ENCODE data around the gene DENND1B. TPM values are rescaled to one million over a fixed set of nuclear protein-coding genes. Genes with fewer than 3 reads are reported as not detected.

Gene DENND1B
- polyA plus RNA-seq, 1 of the 3 experiments (the other 2 are of a cell fraction): 1.4 TPM

DNA sequence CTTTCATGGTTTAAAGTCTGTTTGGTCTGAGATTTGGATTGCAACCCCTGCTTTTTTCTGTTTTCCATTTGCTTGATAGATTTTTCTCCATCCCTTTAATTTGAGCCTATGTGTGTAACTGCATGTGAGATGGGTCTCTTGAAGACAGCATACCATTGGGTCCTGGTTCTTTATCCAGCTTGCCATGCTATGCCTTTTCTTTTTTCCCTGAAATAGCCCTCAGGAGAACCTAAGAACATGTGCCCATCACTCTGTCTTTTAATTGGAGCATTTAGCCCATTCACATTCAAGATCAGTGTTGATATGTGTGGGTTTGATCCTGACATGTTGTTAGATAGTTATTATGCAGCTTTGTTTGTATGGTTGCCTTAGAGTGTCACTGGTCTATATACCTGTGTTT, 21.7 kb upstream of the DENND1B start:
- H3K4me1 ChIP-seq (ENCODE audit: control insufficient read depth in 1 of 2, insufficient read depth in 2 of 2, low read depth in 1 of 2, low read length in 1 of 2): no peaks in the 10 kb centered on the region
- H3K9me3 ChIP-seq: no peaks in the 10 kb centered on the region
- H3K27me3 ChIP-seq (ENCODE audit: insufficient read depth): no peaks in the 10 kb centered on the region
- no peaks in the 10 kb centered on the region for H3K36me3 ChIP-seq (replicated peaks in 1 of 2; ENCODE audit: control insufficient read depth in 1 of 2, insufficient read depth in 2 of 2, low read length in 1 of 2)
- H3F3A ChIP-seq (replicated peaks; ENCODE audit: insufficient read depth): no peaks in the 10 kb centered on the region
- no peaks in the 10 kb centered on the region for H4K20me1 ChIP-seq (ENCODE audit: insufficient read depth)
- H2AFZ ChIP-seq (ENCODE audit: low read depth): no peak overlapping the region
- no peak overlapping the region for H3K4me2 ChIP-seq
- POLR2A ChIA-PET: no interaction called here
- CTCF ChIA-PET: no interaction called here
- no peak overlapping the region for H3K9ac ChIP-seq
- DNase-seq: no peak
- TF ChIP-seq NRF1 (IDR thresholded peaks at IDR 0.05; ENCODE audit: low read depth, low read length): no peak
- no peak overlapping the region for H3K27ac ChIP-seq (ENCODE audit: low read depth in 2 of 2, low read length in 1 of 2)
- H3K9me2 ChIP-seq: no peaks in the 10 kb centered on the region
- H3K79me2 ChIP-seq (ENCODE audit: insufficient read depth): no peaks in the 10 kb centered on the region
- H3K4me3 ChIP-seq (ENCODE audit: low read depth in 2 of 2, low read length in 1 of 2): no peak overlapping the region

DNA sequence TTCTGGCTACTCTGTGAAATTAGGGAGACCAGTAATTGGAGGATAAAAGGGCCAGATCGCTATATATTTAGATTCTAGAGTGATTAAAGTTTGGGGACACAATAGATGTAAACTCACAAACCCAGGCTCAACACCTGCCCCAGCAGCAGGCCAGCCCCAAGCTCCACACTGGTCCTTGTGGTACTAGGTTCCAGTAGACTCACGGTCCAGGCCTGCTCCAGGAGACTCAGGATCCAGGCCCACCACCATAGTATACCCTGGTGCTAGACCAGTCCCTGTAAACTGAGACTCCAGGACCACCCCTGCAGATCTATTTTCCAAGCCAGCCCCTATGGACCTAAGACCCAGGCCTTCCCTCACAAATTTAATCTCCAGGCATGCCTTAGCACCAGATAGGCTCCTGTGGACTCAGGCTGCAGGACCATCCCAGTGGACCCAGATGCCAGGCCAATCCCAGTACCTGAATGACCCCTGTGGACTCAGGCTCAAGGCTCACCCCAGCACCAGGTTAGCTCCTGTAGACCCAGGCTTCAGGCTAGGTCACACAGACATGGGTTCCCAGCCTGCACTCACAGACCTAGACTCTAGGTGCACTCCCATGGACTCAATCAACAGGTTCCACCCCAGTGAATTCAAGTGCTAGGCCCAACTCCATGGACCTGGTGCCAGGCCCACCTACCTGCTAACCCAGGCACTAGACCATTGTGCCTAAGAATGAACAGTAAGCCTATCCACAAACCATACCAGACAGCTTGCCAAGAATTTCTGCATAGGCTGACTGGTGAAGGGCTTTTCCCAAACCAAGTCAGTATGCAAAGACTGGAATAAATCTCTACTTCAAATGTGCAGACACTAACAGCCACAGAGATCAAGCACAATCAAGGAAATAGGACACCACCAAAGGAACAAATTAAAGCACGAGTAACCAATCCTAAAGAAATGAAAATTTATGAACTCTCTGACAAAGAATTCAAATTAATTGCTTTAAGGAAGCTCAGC, 13.8 kb upstream of the DENND1B start:
- H3K9ac ChIP-seq: no peak overlapping the region
- no peak for TF ChIP-seq MXI1 (IDR thresholded peaks at IDR 0.05; ENCODE audit: low read depth, low read length)
- TF ChIP-seq RXRA (IDR thresholded peaks at IDR 0.05; ENCODE audit: borderline replicate concordance, low read depth): no peak
- TF ChIP-seq ELF1 (IDR thresholded peaks at IDR 0.05): no peak
- no peak overlapping the region for H3K27ac ChIP-seq (ENCODE audit: low read depth in 2 of 2, low read length in 1 of 2)
- H3K36me3 ChIP-seq (replicated peaks in 1 of 2; ENCODE audit: control insufficient read depth in 1 of 2, insufficient read depth in 2 of 2, low read length in 1 of 2): no peaks in the 10 kb centered on the region
- no peak overlapping the region for H3K4me3 ChIP-seq (ENCODE audit: low read depth in 2 of 2, low read length in 1 of 2)
- H2AFZ ChIP-seq (ENCODE audit: low read depth): no peak overlapping the region
- ChIA-PET POLR2A (no interaction called here), CTCF (no interaction called here)
- no peaks in the 10 kb centered on the region for H3K9me3 ChIP-seq
- H4K20me1 ChIP-seq (ENCODE audit: insufficient read depth): no peaks in the 10 kb centered on the region
- H3F3A ChIP-seq (replicated peaks; ENCODE audit: insufficient read depth): peaks cover under 1% of the 10 kb centered on the region
- no peaks in the 10 kb centered on the region for H3K4me1 ChIP-seq (ENCODE audit: control insufficient read depth in 1 of 2, insufficient read depth in 2 of 2, low read depth in 1 of 2, low read length in 1 of 2)
- no peaks in the 10 kb centered on the region for H3K27me3 ChIP-seq (ENCODE audit: insufficient read depth)
- no peak overlapping the region for H3K4me2 ChIP-seq
- 56% methylated on average over 3 of the region's 3 CpGs for WGBS (ENCODE audit: low lambda C conversion rate)
- no peaks in the 10 kb centered on the region for H3K9me2 ChIP-seq
- no peak for DNase-seq
- no peaks in the 10 kb centered on the region for H3K79me2 ChIP-seq (ENCODE audit: insufficient read depth)

GRCh38 chr1:197787623-197788536, 12.6 kb upstream of the DENND1B start:
- Histone ChIP-seq H4K20me1 (ENCODE audit: insufficient read depth) (no peaks in the 10 kb centered on the region), H3K36me3 (replicated peaks in 1 of 2; ENCODE audit: control insufficient read depth in 1 of 2, insufficient read depth in 2 of 2, low read length in 1 of 2) (no peaks in the 10 kb centered on the region), H3K27me3 (ENCODE audit: insufficient read depth) (no peaks in the 10 kb centered on the region), H3K4me1 (ENCODE audit: control insufficient read depth in 1 of 2, insufficient read depth in 2 of 2, low read depth in 1 of 2, low read length in 1 of 2) (no peaks in the 10 kb centered on the region; a peak in 1 of 4 replicates), H3K9ac (no peak overlapping the region), H3K27ac (ENCODE audit: low read depth in 2 of 2, low read length in 1 of 2) (no peak overlapping the region), H3K9me3 (no peaks in the 10 kb centered on the region), H3K9me2 (no peaks in the 10 kb centered on the region), H3K4me2 (no peak overlapping the region), H3K4me3 (ENCODE audit: low read depth in 2 of 2, low read length in 1 of 2) (no peak overlapping the region), H2AFZ (ENCODE audit: low read depth) (no peak overlapping the region), H3K79me2 (ENCODE audit: insufficient read depth) (no peaks in the 10 kb centered on the region), H3F3A (replicated peaks; ENCODE audit: insufficient read depth) (peaks cover 7% of the 10 kb centered on the region)
- POLR2A ChIA-PET: no interaction called here
- DNase-seq: no peak
- 80% methylated on average over 2 of the region's 7 CpGs for WGBS (ENCODE audit: low lambda C conversion rate)
- CTCF ChIA-PET: no interaction called here
- TF ChIP-seq, protein P1, sequence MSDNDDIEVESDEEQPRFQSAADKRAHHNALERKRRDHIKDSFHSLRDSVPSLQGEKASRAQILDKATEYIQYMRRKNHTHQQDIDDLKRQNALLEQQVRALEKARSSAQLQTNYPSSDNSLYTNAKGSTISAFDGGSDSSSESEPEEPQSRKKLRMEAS (IDR thresholded peaks at IDR 0.05; ENCODE audit: low read depth): no peak
- TF ChIP-seq, protein P2, sequence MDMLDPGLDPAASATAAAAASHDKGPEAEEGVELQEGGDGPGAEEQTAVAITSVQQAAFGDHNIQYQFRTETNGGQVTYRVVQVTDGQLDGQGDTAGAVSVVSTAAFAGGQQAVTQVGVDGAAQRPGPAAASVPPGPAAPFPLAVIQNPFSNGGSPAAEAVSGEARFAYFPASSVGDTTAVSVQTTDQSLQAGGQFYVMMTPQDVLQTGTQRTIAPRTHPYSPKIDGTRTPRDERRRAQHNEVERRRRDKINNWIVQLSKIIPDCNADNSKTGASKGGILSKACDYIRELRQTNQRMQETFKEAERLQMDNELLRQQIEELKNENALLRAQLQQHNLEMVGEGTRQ (IDR thresholded peaks at IDR 0.05; ENCODE audit: borderline replicate concordance, low read depth, low read length): no peak
- no peak for TF ChIP-seq TEAD4 (IDR thresholded peaks at IDR 0.05; ENCODE audit: borderline replicate concordance, insufficient read depth)
- TF ChIP-seq ZBTB33 (IDR thresholded peaks at IDR 0.05; ENCODE audit: borderline replicate concordance, low read depth): no peak
- no peak for TF ChIP-seq CHD2 (IDR thresholded peaks at IDR 0.05; ENCODE audit: low read length, partially characterized antibody)
- TF ChIP-seq RCOR1 (IDR thresholded peaks at IDR 0.05; ENCODE audit: low read length): no peak
- TF ChIP-seq, protein P3, sequence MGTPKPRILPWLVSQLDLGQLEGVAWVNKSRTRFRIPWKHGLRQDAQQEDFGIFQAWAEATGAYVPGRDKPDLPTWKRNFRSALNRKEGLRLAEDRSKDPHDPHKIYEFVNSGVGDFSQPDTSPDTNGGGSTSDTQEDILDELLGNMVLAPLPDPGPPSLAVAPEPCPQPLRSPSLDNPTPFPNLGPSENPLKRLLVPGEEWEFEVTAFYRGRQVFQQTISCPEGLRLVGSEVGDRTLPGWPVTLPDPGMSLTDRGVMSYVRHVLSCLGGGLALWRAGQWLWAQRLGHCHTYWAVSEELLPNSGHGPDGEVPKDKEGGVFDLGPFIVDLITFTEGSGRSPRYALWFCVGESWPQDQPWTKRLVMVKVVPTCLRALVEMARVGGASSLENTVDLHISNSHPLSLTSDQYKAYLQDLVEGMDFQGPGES (IDR thresholded peaks at IDR 0.05; ENCODE audit: low read depth, low read length): no peak
- no peak for TF ChIP-seq RFX5 (IDR thresholded peaks at IDR 0.05; ENCODE audit: low read length)
- no peak for TF ChIP-seq FOXM1 (IDR thresholded peaks at IDR 0.05; ENCODE audit: low read depth)
- TF ChIP-seq GABPA (IDR thresholded peaks at IDR 0.05; ENCODE audit: low read depth): no peak
- TF ChIP-seq TCF12 (IDR thresholded peaks at IDR 0.05): no peak
- TF ChIP-seq SIN3A (IDR thresholded peaks at IDR 0.05; ENCODE audit: borderline replicate concordance, low read depth, low read length): no peak
